ENCODE data around the gene MUSK. TPM values are rescaled to one million over a fixed set of nuclear protein-coding genes. Genes with fewer than 3 reads are reported as not detected.

The MUSK gene
- total and polyA plus RNA-seq, 5 donors, result 0.86 to 6.4 (median 4.7) TPM

GRCh38 chr9:110835859-110836271 lies 167.3 kb downstream of the MUSK start:
- ATAC-seq, result no peak
- WGBS, result 84% methylated on average over 1 of the region's 1 CpG
- H3K27me3 ChIP-seq (ENCODE audit: control insufficient read depth, insufficient read depth), result no peaks in the 10 kb centered on the region
- no peak overlapping the region for H3K27ac ChIP-seq (ENCODE audit: low read length)
- H3K4me3 ChIP-seq (ENCODE audit: low read length), result no peak overlapping the region
- no peaks in the 10 kb centered on the region for H3K9me3 ChIP-seq (ENCODE audit: control insufficient read depth, low read length)
- no peaks in the 10 kb centered on the region for H3K4me1 ChIP-seq (ENCODE audit: control insufficient read depth, insufficient read depth, low read length)
- no peak for DNase-seq
- intact Hi-C loops (cut with DNase I), result no loop called here

- Histone ChIP-seq H3K4me1 (ENCODE audit: control insufficient read depth, insufficient read depth, low read length) (no peaks in the 10 kb centered on the region), H3K9me3 (ENCODE audit: control insufficient read depth, low read length) (no peaks in the 10 kb centered on the region), H3K4me3 (ENCODE audit: low read length) (no peak overlapping the region), H3K27me3 (ENCODE audit: control insufficient read depth, insufficient read depth) (no peaks in the 10 kb centered on the region), H3K27ac (ENCODE audit: low read length) (no peak overlapping the region)
- ATAC-seq, result no peak
- DNase-seq, result no peak
- intact Hi-C loops (cut with DNase I), result no loop called here
- WGBS, result 84% methylated on average over 2 of the region's 2 CpGs
Observed at GRCh38 chr9:110837401-110838005, 168.9 kb downstream of the MUSK start.

- intact Hi-C loops (cut with DNase I), result no loop called here
- whole genome bisulfite sequencing, result 71% methylated on average over 9 of the region's 9 CpGs
- Histone ChIP-seq H3K4me3 (ENCODE audit: low read length) (no peak overlapping the region), H3K27ac (ENCODE audit: low read length) (no peak overlapping the region), H3K27me3 (ENCODE audit: control insufficient read depth, insufficient read depth) (no peaks in the 10 kb centered on the region), H3K4me1 (ENCODE audit: control insufficient read depth, insufficient read depth, low read length) (no peaks in the 10 kb centered on the region), H3K9me3 (ENCODE audit: control insufficient read depth, low read length) (no peaks in the 10 kb centered on the region)
- DNase-seq (no peak), ATAC-seq (no peak)
Observed at GRCh38 chr9:110842169-110842568, 173.6 kb downstream of the MUSK start.

- 36% methylated on average over 3 of the region's 3 CpGs for WGBS
- Histone ChIP-seq H3K27ac (ENCODE audit: low read length) (no peak overlapping the region), H3K27me3 (ENCODE audit: control insufficient read depth, insufficient read depth) (no peaks in the 10 kb centered on the region), H3K4me3 (ENCODE audit: low read length) (no peak overlapping the region), H3K9me3 (ENCODE audit: control insufficient read depth, low read length) (no peaks in the 10 kb centered on the region), H3K4me1 (ENCODE audit: control insufficient read depth, insufficient read depth, low read length) (no peaks in the 10 kb centered on the region)
- intact Hi-C loops (cut with DNase I), result no loop called here
- no peak for DNase-seq
- no peak for ATAC-seq
Observed at GRCh38 chr9:110842986-110843385, 174.4 kb downstream of the MUSK start.

- no peak for ATAC-seq
- H3K4me1 ChIP-seq (ENCODE audit: control insufficient read depth, insufficient read depth, low read length), result no peaks in the 10 kb centered on the region
- intact Hi-C loops (cut with DNase I), result no loop called here
- no peak overlapping the region for H3K27ac ChIP-seq (ENCODE audit: low read length)
- no peaks in the 10 kb centered on the region for H3K27me3 ChIP-seq (ENCODE audit: control insufficient read depth, insufficient read depth)
- H3K4me3 ChIP-seq (ENCODE audit: low read length), result no peak overlapping the region
- WGBS, result 84% methylated on average over 1 of the region's 1 CpG
- no peaks in the 10 kb centered on the region for H3K9me3 ChIP-seq (ENCODE audit: control insufficient read depth, low read length)
- DNase-seq, result no peak
Observed at GRCh38 chr9:110844121-110844520, 175.5 kb downstream of the MUSK start.

GRCh38 chr9:110846215-110846614 lies 177.6 kb downstream of the MUSK start:
- Histone ChIP-seq H3K27ac (ENCODE audit: low read length) (no peak overlapping the region), H3K27me3 (ENCODE audit: control insufficient read depth, insufficient read depth) (no peaks in the 10 kb centered on the region), H3K9me3 (ENCODE audit: control insufficient read depth, low read length) (no peaks in the 10 kb centered on the region), H3K4me1 (ENCODE audit: control insufficient read depth, insufficient read depth, low read length) (no peaks in the 10 kb centered on the region), H3K4me3 (ENCODE audit: low read length) (no peak overlapping the region)
- WGBS, result 87% methylated on average over 2 of the region's 2 CpGs
- no peak for DNase-seq
- intact Hi-C loops (cut with DNase I), result no loop called here
- ATAC-seq, result no peak

- Histone ChIP-seq H3K9me3 (ENCODE audit: control insufficient read depth, low read length) (no peaks in the 10 kb centered on the region), H3K4me3 (ENCODE audit: low read length) (no peak overlapping the region), H3K27me3 (ENCODE audit: control insufficient read depth, insufficient read depth) (no peaks in the 10 kb centered on the region), H3K4me1 (ENCODE audit: control insufficient read depth, insufficient read depth, low read length) (no peaks in the 10 kb centered on the region), H3K27ac (ENCODE audit: low read length) (no peak overlapping the region)
- DNase-seq, result no peak
- WGBS, result 30% methylated on average over 3 of the region's 3 CpGs
- ATAC-seq, result no peak
- intact Hi-C loops (cut with DNase I), result no loop called here
Observed at GRCh38 chr9:110847671-110848070, 179.1 kb downstream of the MUSK start.

- Histone ChIP-seq H3K4me1 (ENCODE audit: control insufficient read depth, insufficient read depth, low read length) (no peaks in the 10 kb centered on the region), H3K27ac (ENCODE audit: low read length) (no peak overlapping the region), H3K27me3 (ENCODE audit: control insufficient read depth, insufficient read depth) (no peaks in the 10 kb centered on the region), H3K4me3 (ENCODE audit: low read length) (no peak overlapping the region), H3K9me3 (ENCODE audit: control insufficient read depth, low read length) (no peaks in the 10 kb centered on the region)
- no peak for DNase-seq
- WGBS, result 78% methylated on average over 6 of the region's 6 CpGs
- ATAC-seq, result no peak
- intact Hi-C loops (cut with DNase I), result no loop called here
Observed at GRCh38 chr9:110850401-110851135, 182.0 kb downstream of the MUSK start.

Other genes with a start within 250 kb of the MUSK start
- gene SVEP1, start 89.0 kb upstream of the MUSK start, total RNA-seq, result 10 to 100 TPM in 2 of 4 donors, 1 to 10 TPM in 2; 8.0 to 14.2 (median 10.2) TPM
- 3.0 TPM for gene SVEP1, start 89.0 kb upstream of the MUSK start, polyA plus RNA-seq